Tibial nerve (tissue), 4 donors: ENCODE data around the gene MEN1. TPM values are rescaled to one million over a fixed set of nuclear protein-coding genes. Genes with fewer than 3 reads are reported as not detected.
A peak's percentile ranks its signal among the peaks of the same experiment; 100 is the strongest.

Source experiments
- DNase-seq, 2 donors: peaks; one replicate each; pipeline ENCODE4 v3.0.0-alpha.2; 2019; ENCODE audit warnings: low spot score in 2 of 2
- H3K27ac ChIP-seq, 4 donors: fragments of 200-600 bp; sonication (generic) in 3 of 4; one replicate each; pipeline ENCODE4 v1.5.1; 2017 to 2019; ENCODE audit warnings: mild to moderate bottlenecking in 1 of 4
- H3K27me3 ChIP-seq, 2 donors: fragments of 200-600 bp; sonication (generic) in 1 of 2; one replicate each; pipeline versions ENCODE4 v1.5.1 to v1.6.0; 2017 to 2019
- H3K36me3 ChIP-seq, 3 donors: fragments of 200-600 bp; sonication (generic); one replicate each; pipeline ENCODE4 v1.5.1; 2018 to 2019
- H3K4me1 ChIP-seq, 4 donors: fragments of 200-600 bp; sonication (generic) in 3 of 4; one replicate each; pipeline ENCODE4 v1.5.1; 2017 to 2019
- H3K4me3 ChIP-seq, 4 donors: fragments of 200-600 bp; sonication (generic) in 3 of 4; one replicate each; pipeline ENCODE4 v1.5.1; 2017 to 2019; ENCODE audit warnings: mild to moderate bottlenecking in 1 of 4, moderate library complexity in 1 of 4
- H3K9me3 ChIP-seq, 4 donors: fragments of 200-600 bp; sonication (generic) in 3 of 4; one replicate each; pipeline ENCODE4 v1.5.1; 2017 to 2019
- CTCF ChIP-seq, 5 experiments: fragments of 200-600 bp in 3 of 5; fragments of 450-650 bp in 2 of 5; sonication (generic) in 3 of 5; IDR thresholded peaks; one replicate each; pipeline ENCODE4 v1.5.1; 2016 to 2019; ENCODE audit warnings: antibody characterized with exemption in 5 of 5, mild to moderate bottlenecking in 3 of 5, moderate library complexity in 2 of 5
- EP300 ChIP-seq, 2 donors: sonication (generic); formaldehyde crosslinking; IDR thresholded peaks; one replicate each; pipeline ENCODE4 v1.6.1; 2017; ENCODE audit warnings: antibody characterized with exemption in 2 of 2, mild to moderate bottlenecking in 1 of 2
- POLR2A ChIP-seq, 2 donors: fragments of 450-650 bp; IDR thresholded peaks; one replicate each; pipeline ENCODE4 v1.6.1; 2017; ENCODE audit warnings: antibody characterized with exemption in 2 of 2, mild to moderate bottlenecking in 2 of 2, moderate library complexity in 2 of 2
- WGBS, 2 donors: methylation state at CpG; one replicate each; pipeline ENCODE4 v1.1.5; 2018; 5-methylcytosine and 5-hydroxymethylcytosine counted together
- total RNA-seq, 4 donors: library from RNA; depleted of rRNA; stranded (reverse); fragments of >200 nt; gene quantifications; one replicate each; pipeline ENCODE4 v1.1.0, GENCODE V29; 2016

The MEN1 gene
- total RNA-seq, 4 donors from 2014 or later = 15.3 to 30.9 (median 19.7) TPM

GRCh38 chr11:64776875-64777274 is 33.5 kb downstream of the MEN1 start:
- H3K27me3 ChIP-seq = no peaks in the 10 kb centered on the region
- no peaks in the 10 kb centered on the region for H3K9me3 ChIP-seq
- TF ChIP-seq EP300 (IDR thresholded peaks at IDR 0.05) = no peak
- WGBS, 2 donors = 10 to 18% methylated on average over 3 of the region's 3 CpGs
- H3K36me3 ChIP-seq = peaks cover 0 to 49% (median 29%) of the 10 kb centered on the region in 3 donors
- H3K4me3 ChIP-seq = peak overlapping the region; percentile 70 to 100 (median 98)
- H3K27ac ChIP-seq = peak overlapping the region in 3 of 4 donors; percentile 67 to 100 (median 73)
- no peak for DNase-seq
- peaks cover 3 to 63% (median 41%) of the 10 kb centered on the region in 4 donors for H3K4me1 ChIP-seq

- peaks cover 3 to 68% (median 43%) of the 10 kb centered on the region in 4 donors for H3K4me1 ChIP-seq
- H3K4me3 ChIP-seq = peak overlapping the region in 2 of 4 donors; percentile 100
- no peak for DNase-seq
- H3K9me3 ChIP-seq = no peaks in the 10 kb centered on the region
- H3K36me3 ChIP-seq = peaks cover 0 to 53% (median 29%) of the 10 kb centered on the region in 3 donors
- H3K27ac ChIP-seq = peak overlapping the region in 1 of 4 donors; percentile 100
- H3K27me3 ChIP-seq = no peaks in the 10 kb centered on the region
- 54 to 62% methylated on average over 6 of the region's 6 CpGs for WGBS, 2 donors
- no peak for TF ChIP-seq CTCF (IDR thresholded peaks at IDR 0.05)
These were observed 33.9 kb downstream of the MEN1 start for GRCh38 chr11:64776425-64776824.

GRCh38 chr11:64774144-64774543 is 36.2 kb downstream of the MEN1 start:
- H3K36me3 ChIP-seq = peaks cover 2 to 76% (median 50%) of the 10 kb centered on the region in 3 donors
- H3K27me3 ChIP-seq = no peaks in the 10 kb centered on the region
- TF ChIP-seq EP300 (IDR thresholded peaks at IDR 0.05) (no peak), POLR2A (IDR thresholded peaks at IDR 0.05) (no peak), CTCF (IDR thresholded peaks at IDR 0.05) (no peak)
- H3K9me3 ChIP-seq = no peaks in the 10 kb centered on the region
- no peak for DNase-seq
- WGBS, 2 donors = 60 to 68% methylated on average over 5 of the region's 5 CpGs
- H3K27ac ChIP-seq = no peak overlapping the region
- peaks cover 3 to 73% (median 38%) of the 10 kb centered on the region in 4 donors for H3K4me1 ChIP-seq
- no peak overlapping the region for H3K4me3 ChIP-seq

- no peaks in the 10 kb centered on the region for H3K9me3 ChIP-seq
- WGBS, 2 donors = 52 to 56% methylated on average over 3 of the region's 3 CpGs
- DNase-seq = no peak
- no peak overlapping the region for H3K4me3 ChIP-seq
- H3K36me3 ChIP-seq = peaks cover 12 to 93% (median 67%) of the 10 kb centered on the region in 3 donors
- H3K27me3 ChIP-seq = no peaks in the 10 kb centered on the region
- peak overlapping the region in 2 of 4 donors; percentile 23 to 37 for H3K27ac ChIP-seq
- H3K4me1 ChIP-seq = peaks cover 3 to 82% (median 39%) of the 10 kb centered on the region in 4 donors
- no peak for TF ChIP-seq CTCF (IDR thresholded peaks at IDR 0.05)
- TF ChIP-seq EP300 (IDR thresholded peaks at IDR 0.05) = no peak
- no peak for TF ChIP-seq POLR2A (IDR thresholded peaks at IDR 0.05)
These were observed 37.9 kb downstream of the MEN1 start for GRCh38 chr11:64772303-64773018.

- WGBS, 2 donors = 74 to 79% methylated on average over 2 of the region's 2 CpGs
These were observed 38.5 kb downstream of the MEN1 start for GRCh38 chr11:64771861-64772260.

More at GRCh38 chr11:64771861-64772260, 38.5 kb downstream of the MEN1 start:
- Histone ChIP-seq H3K9me3 (no peaks in the 10 kb centered on the region), H3K4me1 (peaks cover 3 to 80% (median 37%) of the 10 kb centered on the region in 4 donors), H3K27me3 (no peaks in the 10 kb centered on the region), H3K27ac (peak overlapping the region in 1 of 4 donors; percentile 23), H3K36me3 (peaks cover 18 to 99% (median 73%) of the 10 kb centered on the region in 3 donors), H3K4me3 (no peak overlapping the region)
- DNase-seq = no peak
- TF ChIP-seq POLR2A (IDR thresholded peaks at IDR 0.05) (no peak), CTCF (IDR thresholded peaks at IDR 0.05) (no peak), EP300 (IDR thresholded peaks at IDR 0.05) (no peak)
